Activated naive CD4-positive, alpha-beta T cell (primary cell): ENCODE measurements around the gene PAIP2.
"Not testable (repeated sequence)": the region's sequence is repeated elsewhere in the genome, so short reads cannot be mapped to it uniquely, and the experiment has no call there.

Source experiments
- DNase-seq, 4 experiments: peaks; one replicate each; lab custom pipeline; 2025; lab: John Stamatoyannopoulos, UW

PAIP2 gene

DNA sequence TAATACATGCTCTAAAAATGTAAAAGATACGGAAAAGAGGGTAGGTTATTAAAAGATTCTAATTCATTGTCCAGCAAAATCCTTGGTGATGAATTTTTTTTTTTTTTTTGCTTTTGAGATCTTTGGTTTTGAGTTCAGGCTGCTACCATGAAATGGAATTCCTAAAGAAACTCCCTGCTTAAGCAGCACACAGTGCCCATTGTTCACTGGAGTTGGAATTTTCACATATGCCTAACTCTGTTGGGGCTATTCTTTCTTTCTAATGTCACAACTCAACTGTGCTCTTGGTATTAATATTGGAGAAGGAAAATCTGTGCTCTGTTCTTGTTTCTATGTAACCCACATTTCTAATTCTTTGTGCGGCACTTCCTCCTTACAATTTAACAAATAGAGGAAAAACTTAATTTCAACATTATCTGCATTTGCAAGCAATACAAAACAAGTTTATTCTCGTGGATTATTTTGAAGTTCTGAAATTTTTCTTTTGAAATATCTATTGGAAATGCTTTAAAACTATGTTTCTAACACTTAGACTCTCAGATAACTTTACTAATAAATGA, 26.5 kb upstream of the PAIP2 start:
- no peak for DNase-seq

DNA sequence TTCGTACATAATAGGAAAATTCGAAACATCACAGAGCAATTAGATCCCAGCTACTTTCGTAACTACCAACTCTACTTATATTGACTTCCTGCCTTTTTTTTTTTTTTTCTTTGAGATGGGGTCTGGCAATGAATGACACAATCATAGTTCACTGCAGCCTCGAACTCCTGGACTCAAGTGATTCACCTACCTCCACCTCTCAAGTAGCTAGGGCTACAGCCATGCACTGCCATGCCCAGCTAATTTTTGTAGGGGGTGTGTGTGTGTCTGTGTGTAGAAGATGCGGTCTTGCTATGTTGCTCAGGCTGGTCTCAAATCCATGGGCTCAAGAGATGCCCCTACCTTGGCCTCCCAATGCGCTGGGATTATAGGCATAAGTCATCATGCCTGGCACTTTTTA, 5.8 kb upstream of the PAIP2 start:
- DNase-seq: no peak

DNA sequence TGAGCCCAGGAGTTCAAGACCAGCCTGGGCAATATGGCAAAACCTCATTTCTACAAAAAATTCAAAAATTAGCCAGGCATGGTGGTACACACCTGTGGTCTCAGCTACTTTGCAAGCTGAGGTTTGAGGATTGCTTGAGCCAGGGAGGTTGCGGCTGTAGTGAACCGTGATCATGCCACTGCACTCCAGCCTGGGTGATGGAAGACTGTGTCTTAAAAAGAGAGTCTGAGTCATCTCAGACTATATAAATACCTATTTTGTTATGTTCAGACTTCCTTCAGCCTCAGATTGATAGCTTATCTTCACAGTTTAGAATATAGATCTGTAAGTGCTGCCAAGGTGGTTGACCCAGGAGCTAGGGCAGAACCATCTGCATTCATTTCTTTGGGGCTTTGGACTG, 1.6 kb upstream of the PAIP2 start:
- DNase-seq: no peak

DNA sequence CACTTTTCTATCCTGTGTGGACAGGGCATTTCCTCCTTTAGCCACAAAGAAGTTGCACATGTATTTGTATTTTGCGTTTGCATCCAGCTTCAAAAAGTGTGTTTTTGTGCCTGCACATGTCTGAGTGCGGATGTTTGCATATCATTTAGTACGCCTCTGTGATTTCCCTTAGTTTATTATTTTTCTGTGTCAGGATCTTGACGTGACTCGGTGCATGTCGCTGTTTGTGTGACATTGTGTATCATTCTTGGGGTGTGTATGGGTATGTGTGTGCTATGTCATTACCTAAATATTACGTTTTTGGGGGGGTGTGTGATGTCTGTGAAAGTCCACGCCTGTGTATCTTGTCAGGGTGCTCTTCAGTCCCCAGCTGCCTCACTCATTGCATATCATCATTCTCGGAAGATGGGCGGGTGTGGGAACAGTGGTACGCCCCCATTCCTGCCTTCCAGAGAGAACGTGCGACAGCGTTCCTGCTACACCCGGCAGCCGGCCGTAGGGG, 416 bp upstream of the PAIP2 start:
- DNase-seq: no peak

- DNase-seq: no peak
These were observed 719 bp downstream of the PAIP2 start for GRCh38 chr5:139342423-139342723.

DNA sequence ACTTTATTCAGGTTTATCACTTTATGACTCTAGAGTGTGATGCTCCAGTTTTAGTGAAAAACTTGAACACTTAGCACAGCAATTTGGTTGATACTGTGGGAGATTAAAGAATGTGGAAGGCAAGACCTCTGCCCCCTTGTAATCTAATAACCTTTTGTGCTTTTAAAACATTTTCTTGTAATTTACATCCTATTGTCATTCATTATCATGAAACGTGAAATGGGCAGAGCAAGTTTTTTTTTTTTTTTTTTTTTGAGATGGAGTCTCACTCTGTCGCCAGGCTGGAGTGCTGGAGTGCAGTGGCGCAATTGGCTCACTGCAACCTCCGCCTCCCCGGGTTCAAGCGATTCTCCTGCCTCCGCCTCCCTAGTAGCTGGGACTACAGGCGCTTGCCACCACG, 1.8 kb downstream of the PAIP2 start:
- no peak for DNase-seq

DNA sequence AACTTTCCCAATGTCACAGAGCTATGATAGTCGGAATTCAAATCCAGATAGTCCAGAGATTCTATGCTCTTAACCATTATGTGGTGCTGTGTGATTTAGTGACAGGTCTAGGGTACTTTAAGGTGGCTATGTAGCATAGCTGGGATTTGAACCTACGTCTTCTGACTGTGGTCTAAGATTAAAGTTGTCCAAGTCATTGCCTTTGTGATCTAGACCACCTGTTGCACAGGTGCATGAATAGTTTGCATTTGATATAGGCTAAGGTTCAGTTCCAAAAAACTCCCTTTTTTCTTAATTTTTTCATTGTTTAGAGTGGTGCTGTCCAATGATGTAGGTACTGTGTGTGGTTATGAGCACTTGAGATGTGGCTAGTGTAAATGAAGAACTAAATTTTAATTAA, 2.5 kb downstream of the PAIP2 start:
- no peak for DNase-seq

DNA sequence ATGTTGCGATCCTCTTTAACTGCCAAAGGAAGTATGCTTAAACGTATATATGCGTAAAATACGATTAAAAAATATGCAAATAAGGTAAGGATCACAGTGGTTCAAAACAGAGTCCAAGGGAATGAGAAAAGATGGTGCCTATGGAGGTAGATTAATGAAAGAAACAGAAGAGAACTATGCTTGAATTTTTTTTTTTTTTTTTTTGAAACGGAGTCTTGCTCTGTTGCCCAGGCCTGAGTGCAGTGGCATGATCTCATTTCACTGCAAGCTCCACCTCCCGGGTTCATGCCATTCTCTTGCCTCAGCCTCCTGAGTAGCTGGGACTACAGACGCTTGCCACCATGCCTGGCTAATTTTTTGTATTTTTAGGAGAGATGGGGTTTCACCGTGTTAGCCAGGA, 3.8 kb downstream of the PAIP2 start:
- DNase-seq: not testable (repeated sequence)

GRCh38 chr5:139347863-139348262, 6.2 kb downstream of the PAIP2 start:
- not testable (repeated sequence) for DNase-seq

DNA sequence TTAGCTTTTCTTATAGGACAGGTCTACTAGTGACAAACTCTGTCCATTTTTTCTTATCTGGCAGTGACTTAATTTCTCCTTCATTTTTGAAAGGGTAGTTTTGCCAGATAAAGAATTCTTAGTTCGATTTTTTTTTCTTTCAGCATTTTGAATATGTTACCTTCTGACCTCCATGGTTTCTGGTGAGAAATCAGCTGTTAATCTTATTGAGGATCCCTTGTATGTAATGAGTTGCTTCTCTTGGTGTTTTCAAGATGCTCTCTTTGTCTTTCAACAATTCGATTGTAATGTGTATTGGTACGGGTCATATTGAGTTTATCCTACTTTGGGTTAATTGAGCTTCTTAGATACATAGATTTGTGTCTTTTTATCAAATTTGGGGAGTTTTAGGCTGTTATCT, 12.5 kb downstream of the PAIP2 start:
- DNase-seq: no peak

GRCh38 chr5:139355900-139356299, 14.2 kb downstream of the PAIP2 start:
- DNase-seq: not testable (repeated sequence)

GRCh38 chr5:139358064-139358463, 16.4 kb downstream of the PAIP2 start:
- DNase-seq: no peak

DNA sequence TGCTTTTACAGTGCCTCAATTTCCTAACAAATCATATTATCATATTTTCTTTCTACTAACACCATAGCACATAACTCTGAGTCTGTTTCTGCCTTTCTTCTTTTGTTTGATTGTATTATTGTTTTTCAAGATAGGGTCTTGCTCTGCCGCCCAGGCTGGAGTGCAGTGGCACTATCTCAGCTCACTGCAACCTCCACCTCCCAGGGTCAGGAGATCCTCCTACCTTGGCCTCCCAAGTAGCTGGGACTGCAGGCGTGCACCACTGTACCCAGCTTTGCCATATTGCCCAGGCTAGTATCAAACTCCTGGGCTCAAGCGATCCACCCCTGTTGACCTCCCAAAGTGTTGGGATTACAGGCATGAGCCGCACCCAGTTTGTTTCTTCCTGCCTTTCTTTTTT, 18.7 kb downstream of the PAIP2 start:
- DNase-seq: no peak

GRCh38 chr5:139361835-139362429, 20.3 kb downstream of the PAIP2 start:
- no peak for DNase-seq

DNA sequence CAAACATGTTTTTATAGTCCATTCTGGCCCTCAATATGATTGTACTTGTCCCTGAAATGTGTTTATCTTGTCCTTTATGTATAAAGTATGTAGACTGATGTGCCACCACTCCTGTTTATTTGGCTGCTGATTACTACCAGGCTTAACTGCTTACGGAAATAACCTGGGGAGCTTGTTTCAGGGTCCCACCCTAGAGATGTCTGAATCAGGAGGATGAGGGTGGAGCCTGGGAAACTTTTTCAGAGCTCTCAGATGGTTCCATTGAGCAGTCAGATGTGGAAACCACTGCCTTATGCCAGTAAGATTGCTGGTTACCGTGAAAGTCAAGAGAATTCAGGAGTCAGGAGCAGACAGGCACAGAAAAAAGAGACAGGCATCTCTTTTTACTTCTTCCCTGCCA, 22.3 kb downstream of the PAIP2 start:
- DNase-seq: no peak

- no peak for DNase-seq
These were observed 22.8 kb downstream of the PAIP2 start for GRCh38 chr5:139364466-139364865.

GRCh38 chr5:139368613-139369012, 27.0 kb downstream of the PAIP2 start:
- DNase-seq: no peak

- no peak for DNase-seq
These were observed 27.5 kb downstream of the PAIP2 start for GRCh38 chr5:139369181-139369580.

DNA sequence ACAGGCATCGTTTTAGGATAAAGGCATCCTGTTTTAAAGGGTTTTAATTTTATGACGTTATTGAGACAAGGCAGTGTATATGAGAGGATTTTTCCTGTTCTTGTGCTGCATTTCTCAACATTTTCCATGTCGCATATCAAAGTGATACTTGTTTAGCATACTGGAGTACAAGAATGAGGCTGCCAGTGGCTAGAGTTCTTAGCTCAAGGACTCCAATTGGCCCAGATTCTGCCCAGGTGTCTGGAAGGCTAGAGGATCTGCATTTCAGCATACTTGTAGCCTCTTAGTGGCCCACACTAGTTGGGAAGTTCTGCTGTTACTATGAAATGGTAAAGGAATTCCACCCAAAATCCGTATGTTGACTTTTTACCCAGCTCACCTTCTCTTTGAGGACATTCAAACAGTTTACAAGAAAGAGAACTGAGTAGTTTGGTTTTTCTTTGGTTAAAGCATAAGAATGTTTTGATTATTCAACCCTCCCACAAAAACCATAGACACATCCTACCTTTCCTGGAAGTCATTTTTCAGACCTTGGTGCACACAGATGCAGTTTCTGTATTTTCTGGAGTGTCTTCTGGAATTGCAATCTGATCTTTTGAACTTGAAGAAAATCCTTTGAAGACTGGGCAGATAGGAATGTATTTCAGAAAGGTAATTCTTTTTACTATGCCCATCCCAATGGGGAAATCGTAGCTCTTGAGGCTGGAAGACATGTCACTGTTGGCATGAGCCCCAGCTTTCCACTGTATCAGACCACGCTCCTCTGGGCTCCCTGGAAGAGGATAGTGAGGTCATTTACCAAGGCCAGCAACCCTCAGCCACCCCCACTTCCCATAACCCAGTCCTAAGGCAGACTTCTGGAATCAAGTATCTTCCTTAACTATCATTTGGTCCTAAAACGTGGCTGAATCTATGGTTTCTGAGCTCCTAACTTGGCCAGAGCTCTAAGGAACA, 30.1 kb downstream of the PAIP2 start:
- DNase-seq: no peak

DNA sequence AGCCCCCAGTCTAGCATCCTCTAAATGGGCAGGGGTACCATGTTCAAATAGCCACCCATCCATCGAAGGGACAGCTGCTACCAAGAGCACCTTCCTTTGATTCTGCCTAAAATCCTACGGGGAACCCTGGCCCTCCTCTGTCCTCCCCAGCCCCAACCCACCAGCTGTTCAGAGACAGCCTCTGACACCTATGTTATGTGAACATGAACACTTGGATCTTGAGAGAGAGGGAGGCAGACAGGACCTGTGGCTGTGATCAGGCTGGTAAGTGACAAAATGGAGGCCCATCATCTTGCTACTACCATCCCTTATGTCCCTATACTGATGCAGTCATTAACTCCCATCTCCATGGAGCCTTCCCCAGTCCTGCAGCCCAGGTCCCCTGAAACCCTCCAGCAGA, 33.3 kb downstream of the PAIP2 start:
- no peak for DNase-seq

DNA sequence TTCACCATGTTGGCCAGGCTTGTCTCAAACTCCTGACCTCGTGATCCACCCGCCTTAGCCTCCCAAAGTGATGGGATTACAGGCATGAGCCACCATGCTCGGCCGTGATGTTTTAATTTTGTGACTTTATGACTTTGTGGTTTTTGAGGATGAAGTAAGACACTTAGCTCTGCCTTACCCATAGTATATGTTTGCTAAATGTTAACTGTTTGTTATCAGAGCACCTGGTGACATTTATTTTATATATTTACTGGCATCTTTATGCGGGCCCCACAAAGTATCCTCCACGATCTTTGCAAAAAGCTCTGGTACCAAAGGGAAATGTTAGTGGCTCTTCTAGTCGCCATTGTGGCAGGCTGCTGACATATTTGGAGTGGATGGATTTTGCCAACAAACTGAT, 34.7 kb downstream of the PAIP2 start:
- no peak for DNase-seq

GRCh38 chr5:139377226-139377625, 35.6 kb downstream of the PAIP2 start:
- no peak for DNase-seq

- no peak for DNase-seq
These were observed 36.6 kb downstream of the PAIP2 start for GRCh38 chr5:139378101-139378825.
